ENCODE measurements around the gene RTTN. TPM values are rescaled to one million over a fixed set of nuclear protein-coding genes. Genes with fewer than 3 reads are reported as not detected.

The RTTN gene
- total RNA-seq, 1 donor from 2014 or later: 15.8 TPM

- H3K4me1 Mint-ChIP-seq (ENCODE audit: unreplicated experiment): peaks cover under 1% of the 10 kb centered on the region
- no peaks in the 10 kb centered on the region for H3K9me3 Mint-ChIP-seq (ENCODE audit: unreplicated experiment)
- H3K36me3 Mint-ChIP-seq (ENCODE audit: low read depth, unreplicated experiment): no peaks in the 10 kb centered on the region
- no peak overlapping the region for H3K27ac Mint-ChIP-seq (ENCODE audit: unreplicated experiment)
- H3K27me3 Mint-ChIP-seq (ENCODE audit: unreplicated experiment): no peaks in the 10 kb centered on the region
- no peak overlapping the region for H3K4me3 Mint-ChIP-seq (ENCODE audit: unreplicated experiment)
- no peak for TF ChIP-seq CTCF (IDR thresholded peaks at IDR 0.05; ENCODE audit: unreplicated experiment)
- no peak for DNase-seq (ENCODE audit: low spot score)
Observed at GRCh38 chr18:69987870-69988269, 217.6 kb downstream of the RTTN start.

DNA sequence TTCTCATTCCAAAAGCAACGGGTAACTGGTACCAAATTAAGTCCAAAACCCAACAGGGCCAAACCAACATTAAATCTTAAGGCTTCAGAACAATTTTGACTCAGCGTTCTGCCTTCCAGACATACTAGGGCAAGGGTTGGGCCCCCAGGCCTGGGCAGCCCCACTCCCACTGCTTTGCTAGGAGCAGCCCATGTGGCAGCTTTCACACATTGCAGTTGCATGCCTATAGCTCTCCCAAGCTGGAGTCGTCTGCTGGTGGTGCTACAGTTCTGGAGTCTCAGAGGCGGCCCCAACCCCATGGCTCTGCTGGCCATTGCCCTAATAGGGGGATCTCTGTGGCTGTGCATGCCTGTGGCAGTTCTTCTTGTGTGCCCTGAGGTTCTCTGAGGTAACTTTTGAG lies 220.2 kb downstream of the RTTN start:
- no peaks in the 10 kb centered on the region for H3K9me3 Mint-ChIP-seq (ENCODE audit: unreplicated experiment)
- no peak for TF ChIP-seq CTCF (IDR thresholded peaks at IDR 0.05; ENCODE audit: unreplicated experiment)
- no peak for DNase-seq (ENCODE audit: low spot score)

DNA sequence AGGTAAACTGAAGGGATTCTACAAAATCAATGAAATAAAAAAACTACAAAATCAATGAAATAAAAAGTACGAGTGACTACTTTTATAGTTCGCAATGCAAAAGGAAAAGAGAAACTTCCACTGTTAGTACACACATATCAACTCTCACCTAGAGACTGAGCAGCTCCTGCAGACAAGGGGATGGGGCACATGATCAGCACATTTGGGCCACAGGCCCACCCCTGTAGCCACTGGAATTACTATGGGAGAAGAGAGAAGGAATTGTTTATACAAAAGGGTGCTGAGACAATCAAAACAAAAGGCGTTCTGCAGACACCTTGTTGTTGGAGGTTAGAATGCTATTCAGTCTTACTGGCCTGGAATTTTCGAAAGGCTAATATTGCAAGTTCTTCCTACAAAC lies 223.1 kb downstream of the RTTN start:
- no peaks in the 10 kb centered on the region for H3K36me3 Mint-ChIP-seq (ENCODE audit: low read depth, unreplicated experiment)
- TF ChIP-seq CTCF (IDR thresholded peaks at IDR 0.05; ENCODE audit: unreplicated experiment): no peak
- DNase-seq (ENCODE audit: low spot score): no peak
- H3K27me3 Mint-ChIP-seq (ENCODE audit: unreplicated experiment): peaks cover 4% of the 10 kb centered on the region
- peaks cover 17% of the 10 kb centered on the region for H3K4me1 Mint-ChIP-seq (ENCODE audit: unreplicated experiment)
- no peak overlapping the region for H3K4me3 Mint-ChIP-seq (ENCODE audit: unreplicated experiment)
- H3K9me3 Mint-ChIP-seq (ENCODE audit: unreplicated experiment): no peaks in the 10 kb centered on the region
- no peak overlapping the region for H3K27ac Mint-ChIP-seq (ENCODE audit: unreplicated experiment)

More for the DNA sequence above, 220.2 kb downstream of the RTTN start:
- Mint-ChIP-seq H3K27me3 (ENCODE audit: unreplicated experiment) (no peaks in the 10 kb centered on the region), H3K4me1 (ENCODE audit: unreplicated experiment) (peaks cover 14% of the 10 kb centered on the region), H3K36me3 (ENCODE audit: low read depth, unreplicated experiment) (no peaks in the 10 kb centered on the region), H3K4me3 (ENCODE audit: unreplicated experiment) (no peak overlapping the region), H3K27ac (ENCODE audit: unreplicated experiment) (no peak overlapping the region)

GRCh38 chr18:69981948-69982347 lies 223.5 kb downstream of the RTTN start:
- Mint-ChIP-seq H3K9me3 (ENCODE audit: unreplicated experiment) (no peaks in the 10 kb centered on the region), H3K4me3 (ENCODE audit: unreplicated experiment) (no peak overlapping the region), H3K36me3 (ENCODE audit: low read depth, unreplicated experiment) (peaks cover under 1% of the 10 kb centered on the region), H3K27ac (ENCODE audit: unreplicated experiment) (no peak overlapping the region), H3K4me1 (ENCODE audit: unreplicated experiment) (peaks cover 17% of the 10 kb centered on the region), H3K27me3 (ENCODE audit: unreplicated experiment) (peaks cover 4% of the 10 kb centered on the region)
- no peak for DNase-seq (ENCODE audit: low spot score)
- TF ChIP-seq CTCF (IDR thresholded peaks at IDR 0.05; ENCODE audit: unreplicated experiment): no peak

DNA sequence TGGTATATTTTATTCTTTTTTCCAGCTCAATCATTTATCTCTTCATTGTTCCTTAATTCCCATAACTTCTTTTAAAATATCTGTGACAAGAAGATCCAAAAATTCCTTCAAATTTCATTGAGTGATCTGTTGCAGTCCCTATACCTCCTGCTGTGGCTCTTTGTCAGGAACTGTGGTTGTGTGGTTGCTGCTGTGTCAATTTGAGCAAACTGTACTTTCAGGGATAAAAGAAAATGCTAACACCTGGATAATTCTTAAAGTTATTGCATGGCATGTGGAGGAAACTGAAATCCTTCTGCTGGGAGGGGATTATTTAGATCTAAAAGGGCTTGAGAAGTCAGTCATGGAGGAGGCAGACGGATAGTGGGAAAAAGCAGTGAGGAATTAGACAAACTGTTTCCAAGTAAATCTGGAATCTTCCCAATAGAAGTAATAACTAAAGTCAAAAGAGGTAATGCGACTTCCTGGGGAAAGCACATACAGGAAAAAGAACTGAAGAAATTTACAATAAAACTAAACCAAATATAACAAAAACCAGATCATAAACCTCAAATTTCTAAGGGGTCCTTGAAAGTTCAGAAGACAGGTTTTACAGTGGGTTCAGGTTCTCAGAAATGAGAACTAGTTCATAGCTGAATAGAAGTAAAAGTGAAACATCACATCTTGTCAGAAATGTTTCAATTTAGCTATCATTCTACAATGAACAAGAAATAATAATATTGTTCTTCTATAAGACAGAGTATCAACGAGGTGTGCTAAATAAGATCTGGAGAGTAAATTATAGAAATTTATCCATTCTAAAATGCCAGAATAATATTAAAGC lies 224.3 kb downstream of the RTTN start:
- Mint-ChIP-seq H3K4me1 (ENCODE audit: unreplicated experiment) (peaks cover 17% of the 10 kb centered on the region), H3K27me3 (ENCODE audit: unreplicated experiment) (peaks cover 4% of the 10 kb centered on the region), H3K9me3 (ENCODE audit: unreplicated experiment) (no peaks in the 10 kb centered on the region), H3K4me3 (ENCODE audit: unreplicated experiment) (no peak overlapping the region), H3K27ac (ENCODE audit: unreplicated experiment) (no peak overlapping the region), H3K36me3 (ENCODE audit: low read depth, unreplicated experiment) (peaks cover 4% of the 10 kb centered on the region)
- TF ChIP-seq CTCF (IDR thresholded peaks at IDR 0.05; ENCODE audit: unreplicated experiment): no peak
- DNase-seq (ENCODE audit: low spot score): no peak

All from endothelial cell (in vitro differentiated cells).